ENCODE measurements around the gene STON2.

Gene STON2

DNA sequence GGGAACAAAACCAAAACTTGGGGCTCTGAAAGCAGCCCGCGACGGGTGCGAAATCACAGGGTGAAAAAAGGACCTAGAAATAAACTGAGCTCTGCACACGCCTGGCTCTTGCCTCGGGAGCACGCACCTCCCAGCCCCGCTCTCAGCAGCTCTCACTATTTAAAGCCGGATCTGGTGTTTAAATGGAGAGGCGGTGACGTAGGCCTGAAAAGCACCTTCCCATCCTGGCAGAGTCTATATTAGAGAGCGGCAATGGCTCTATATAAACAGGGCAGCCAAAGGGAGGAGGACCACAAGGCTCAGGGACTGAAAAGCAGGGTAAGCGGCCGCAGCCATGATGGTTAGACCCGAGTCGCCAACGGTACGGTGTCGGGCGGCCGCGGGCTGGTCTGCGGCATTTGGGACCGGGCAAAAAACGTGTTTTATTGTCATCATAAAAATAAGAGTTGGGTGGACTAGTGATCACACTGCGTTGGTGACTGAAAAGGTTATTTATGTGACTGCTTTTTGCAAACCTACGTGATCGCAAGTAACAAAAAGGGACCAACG lies 180.8 kb downstream of the STON2 start:
- DNase-seq, result peak; percentile 90

DNA sequence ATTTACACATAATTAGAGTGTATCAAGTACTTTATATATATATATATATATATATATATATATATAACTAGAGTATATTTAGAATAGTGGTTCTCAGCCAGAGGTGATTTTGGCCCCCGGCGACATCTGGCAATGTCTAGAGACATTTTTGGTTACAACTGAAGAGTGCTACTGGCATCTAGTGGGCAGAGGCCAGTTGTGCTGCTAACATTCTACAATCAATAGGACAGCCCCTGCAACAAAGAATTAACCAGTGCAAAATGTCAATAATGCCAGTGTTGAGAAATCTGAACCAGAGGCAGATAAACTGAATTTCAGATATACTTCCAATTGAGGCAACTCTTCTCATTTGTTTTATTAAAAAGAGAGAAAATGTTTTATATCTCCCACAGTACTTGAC lies 188.3 kb downstream of the STON2 start:
- no peak for DNase-seq

Data from GDM1 (cell line).